A549 (cell line): ENCODE data around the gene FZD7.

Experiments used
- JUN ChIP-seq, 2 experiments: fragments of >200 bp; sonication (Bioruptor Twin); formaldehyde crosslinking; IDR thresholded peaks; 2 replicates in 1 of 2; 3 replicates in 1 of 2; pipeline ENCODE4 v1.6.1; 2016 to 2017
- RAD21 ChIP-seq, 2 experiments: fragments of >200 bp in 1 of 2; sonication (Bioruptor Twin) in 1 of 2; formaldehyde crosslinking in 1 of 2; IDR thresholded peaks in 1 of 2; conservative IDR thresholded peaks in 1 of 2; 2 replicates in 1 of 2; 3 replicates in 1 of 2; pipeline ENCODE4 v1.6.1; 2012 to 2018; ENCODE audit warnings: inconsistent platforms in 1 of 2

- TF ChIP-seq JUN (IDR thresholded peaks at IDR 0.05) (no peak), RAD21 (conservative IDR thresholded peaks at IDR 0.05 in 1 of 2, IDR thresholded peaks at IDR 0.05 in 1 of 2) (no peak)
Observed at GRCh38 chr2:202060218-202060617, 26.6 kb downstream of the FZD7 start.
